HepG2 (cell line): Measurements from ENCODE around the gene LRIG1. TPM values are rescaled to one million over a fixed set of nuclear protein-coding genes. Genes with fewer than 3 reads are reported as not detected.

Experiments used
- ATAC-seq: fragments of 200-7000 bp; cut with Tn5 transposase; 3 replicates; pipeline ENCODE4 v1.9.1; 2020; ENCODE audit warnings: mild to moderate bottlenecking, moderate library complexity
- BruUV-seq: library from RNA; stranded (reverse); fragments of 400-500 nt; replicated peaks from 2 replicates; lab custom pipeline; 2021; lab: Mats Ljungman, UMichigan
- CTCF ChIA-PET: fragments of 300-600 bp; formaldehyde crosslinking; extraction: SDS; loops from one replicate; lab custom pipeline; 2021; ENCODE audit warnings: low total read pairs, inconsistent platforms, low intra/inter-chr PET ratio; lab: Yijun Ruan, JAX
- POLR2A ChIA-PET: fragments of 350-600 bp; sonication (Branson Sonifier 250); formaldehyde crosslinking; loops from one replicate; lab custom pipeline; 2020; ENCODE audit warnings: antibody characterized with exemption, inconsistent platforms; lab: Yijun Ruan, JAX
- DNase-seq: peaks from one replicate; pipeline ENCODE4 v3.0.0-alpha.2; 2015; ENCODE audit warnings: low spot score
- FAIRE-seq: peaks from 3 replicates; lab custom pipeline; 2011; peaks lifted over from hg19 to GRCh38; lab: Jason Lieb, UNC
- H2AFZ ChIP-seq: one replicate; pipeline ENCODE4 v1.6.1; 2011; ENCODE audit warnings: low read length, inconsistent platforms
- H3K27ac ChIP-seq: fragments of 300-600 bp; 3 replicates; pipeline ENCODE4 v1.8.0; 2011; ENCODE audit warnings: mixed run types, mild to moderate bottlenecking, mixed read lengths, low read length, inconsistent platforms; ENCODE audit not compliant: insufficient read depth; ENCODE audit errors: extremely low read length
- H3K27me3 ChIP-seq, 2 experiments: fragments of 200-600 bp in 1 of 2; 2 replicates in 1 of 2; 3 replicates in 1 of 2; pipeline versions ENCODE4 v1.6.0 to v1.8.0; 2011; ENCODE audit warnings: low read length in 2 of 2, mild to moderate bottlenecking in 2 of 2, moderate library complexity in 2 of 2, inconsistent platforms in 1 of 2; ENCODE audit not compliant: insufficient read depth in 2 of 2, control insufficient read depth in 1 of 2
- H3K36me3 ChIP-seq, 2 experiments: fragments of 200-600 bp in 1 of 2; replicated peaks in 1 of 2; 2 replicates in 1 of 2; 3 replicates in 1 of 2; pipeline versions ENCODE4 v1.5.1 to v1.8.0; 2011; ENCODE audit warnings: low read length in 2 of 2, inconsistent platforms in 1 of 2; ENCODE audit not compliant: insufficient read depth in 2 of 2, control insufficient read depth in 1 of 2
- H3K4me1 ChIP-seq: 2 replicates; pipeline ENCODE4 v1.5.1; 2012; ENCODE audit warnings: low read length, inconsistent platforms; ENCODE audit not compliant: insufficient read depth
- H3K4me2 ChIP-seq: 2 replicates; pipeline ENCODE4 v1.6.0; 2011; ENCODE audit warnings: low read depth, low read length, inconsistent platforms
- H3K4me3 ChIP-seq, 3 experiments: fragments of 200-600 bp in 1 of 3; sonication (generic), shearing (Covaris generic) in 1 of 3; replicated peaks in 1 of 3; 2 replicates each; pipeline ENCODE4 v1.5.1; 2011 to 2016; ENCODE audit warnings: low read length in 3 of 3, inconsistent platforms in 2 of 3, low read depth in 2 of 3, mild to moderate bottlenecking in 2 of 3, control low read depth in 1 of 3, mixed read lengths in 1 of 3; ENCODE audit not compliant: insufficient read depth in 1 of 3
- H3K79me2 ChIP-seq: one replicate; pipeline ENCODE4 v1.6.1; 2011; ENCODE audit warnings: low read length, inconsistent platforms; ENCODE audit not compliant: insufficient read depth
- H3K9ac ChIP-seq: 2 replicates; pipeline ENCODE4 v1.6.0; 2011; ENCODE audit warnings: mild to moderate bottlenecking, low read depth, low read length, inconsistent platforms; ENCODE audit not compliant: insufficient read depth
- H3K9me3 ChIP-seq: 2 replicates; pipeline ENCODE4 v1.5.1; 2012; ENCODE audit warnings: mild to moderate bottlenecking, low read length
- H4K20me1 ChIP-seq: 2 replicates; pipeline ENCODE4 v1.6.0; 2011; ENCODE audit warnings: inconsistent platforms, mild to moderate bottlenecking, low read length, moderate library complexity; ENCODE audit not compliant: insufficient read depth
- PTBP1 ChIP-seq: fragments of 200-400 bp; formaldehyde crosslinking; IDR thresholded peaks from 2 replicates; pipeline ENCODE4 v1.6.1; 2018; ENCODE audit warnings: low read length, low read depth; ENCODE audit not compliant: poor library complexity, severe bottlenecking
- SRSF4 ChIP-seq: fragments of 200-400 bp; formaldehyde crosslinking; IDR thresholded peaks from one replicate; pipeline ENCODE4 v1.6.1; 2018; ENCODE audit warnings: mild to moderate bottlenecking, low read depth, low read length, moderate library complexity; ENCODE audit not compliant: poor library complexity, severe bottlenecking
- YEATS4 ChIP-seq: sonication (generic); formaldehyde crosslinking; IDR thresholded peaks from 2 replicates; pipeline ENCODE4 v1.4.0; 2020; ENCODE audit warnings: missing genetic modification reagents, borderline replicate concordance
- ZFP36L2 ChIP-seq: sonication (generic); formaldehyde crosslinking; IDR thresholded peaks from 2 replicates; pipeline ENCODE4 v1.4.0; 2020; ENCODE audit warnings: missing genetic modification reagents
- ZNF160 ChIP-seq: sonication (generic); formaldehyde crosslinking; IDR thresholded peaks from 2 replicates; pipeline ENCODE4 v1.8.0; 2022; ENCODE audit warnings: mild to moderate bottlenecking, inconsistent platforms, missing genetic modification reagents
- ZNF17 ChIP-seq: sonication (generic); formaldehyde crosslinking; IDR thresholded peaks from 2 replicates; pipeline ENCODE4 v1.5.0; 2020; ENCODE audit warnings: mild to moderate bottlenecking, missing genetic modification reagents
- ZNF7 ChIP-seq: IDR thresholded peaks from 2 replicates; pipeline ENCODE4 v1.6.1; 2016; ENCODE audit warnings: missing biosample characterization, missing genetic modification reagents
- ZNF780A ChIP-seq: sonication (generic); formaldehyde crosslinking; IDR thresholded peaks from 2 replicates; pipeline ENCODE4 v1.8.0; 2022; ENCODE audit warnings: mild to moderate bottlenecking, missing genetic modification reagents, moderate library complexity
- WGBS: methylation state at CpG from one replicate; pipeline ENCODE4 v1.1.6; 2017; ENCODE audit warnings: low lambda C conversion rate; 5-methylcytosine and 5-hydroxymethylcytosine counted together
- in situ Hi-C: cut with HindIII; loops from 2 replicates; pipeline ENCODE4 v1.10.0; 2017; ENCODE audit warnings: low pct_unique_long_range_greater_than_20kb; ENCODE audit not compliant: extremely low pct_ligation_motif_present
- intact Hi-C: fragments of 100-400 bp; cut with micrococcal nuclease; formaldehyde crosslinking; loops from one replicate; pipeline ENCODE4 v1.10.0; 2022; ENCODE audit not compliant: unreplicated experiment
- polyA plus RNA-seq, 8 experiments: library from polyadenylated mRNA; depleted of rRNA in 3 of 8; stranded (reverse) in 7 of 8; unstranded in 1 of 8; fragments of >200 nt; fragmentation: Illumina TruSeq in 4 of 8; extraction: Trizol in 4 of 8; gene quantifications; 2 replicates each; pipeline versions ENCODE4 v1.2.1 to v1.2.3, GENCODE V29; 2011 to 2016; ENCODE audit warnings: low read depth in 4 of 8, missing spikeins in 1 of 8, mixed read lengths in 1 of 8; ENCODE audit not compliant: insufficient read depth in 1 of 8
- total RNA-seq, 5 experiments: library from RNA; depleted of rRNA; stranded (reverse); fragments of >200 nt; fragmentation: Illumina TruSeq; extraction: Trizol; gene quantifications; 2 replicates each; pipeline ENCODE4 v1.2.3, GENCODE V29; 2016; ENCODE audit warnings: low read depth in 1 of 5

The LRIG1 gene
- total and polyA plus RNA-seq, 2 of the 13 experiments (the other 11 are each of a cell fraction or from before 2014, with no cell fraction given), result 17.8 to 24.8 TPM

GRCh38 chr3:66536791-66537190 lies 36.0 kb upstream of the LRIG1 start:
- no peak for DNase-seq
- H2AFZ ChIP-seq, result no peak overlapping the region
- no TSS peak for BruUV-seq
- FAIRE-seq, result no peak
- no peaks in the 10 kb centered on the region for H4K20me1 ChIP-seq
- ATAC-seq, result no peak
- POLR2A ChIA-PET, result no interaction called here
- H3K4me2 ChIP-seq, result no peak overlapping the region
- H3K36me3 ChIP-seq, result no peaks in the 10 kb centered on the region
- in situ Hi-C loops (no loop called here), intact Hi-C loops (no loop called here)
- CTCF ChIA-PET, result no interaction called here
- peaks cover 0 to 6% of the 10 kb centered on the region in 2 experiments; a peak in 2 of 5 replicates for H3K27me3 ChIP-seq
- 78% methylated on average over 2 of the region's 2 CpGs for WGBS
- H3K4me3 ChIP-seq, result no peak overlapping the region
- H3K4me1 ChIP-seq, result no peaks in the 10 kb centered on the region
- no peaks in the 10 kb centered on the region for H3K9me3 ChIP-seq
- TF ChIP-seq ZNF7 (CRISPR knock-in tag), result peak; percentile 53; the same call in 1 of the 2 replicates
- TF ChIP-seq PTBP1, result no peak
- no peaks in the 10 kb centered on the region for H3K79me2 ChIP-seq
- no peak overlapping the region for H3K9ac ChIP-seq
- H3K27ac ChIP-seq, result no peak overlapping the region

- TF ChIP-seq ZFP36L2 (no peak), ZNF780A (CRISPR knock-in tag) (no peak), YEATS4 (no peak), ZNF160 (no peak), SRSF4 (no peak), ZNF17 (CRISPR knock-in tag) (no peak)
- no peak overlapping the region for H3K9ac ChIP-seq
- WGBS, result 17% methylated on average over 6 of the region's 6 CpGs
- H3K4me3 ChIP-seq, result no peak overlapping the region
- H3K9me3 ChIP-seq, result no peaks in the 10 kb centered on the region
- H3K4me2 ChIP-seq, result no peak overlapping the region
- H3K4me1 ChIP-seq, result no peaks in the 10 kb centered on the region
- POLR2A ChIA-PET, result no interaction called here
- BruUV-seq, result no TSS peak
- in situ Hi-C loops, result no loop called here
- intact Hi-C loops, result no loop called here
- no peaks in the 10 kb centered on the region for H4K20me1 ChIP-seq
- FAIRE-seq (no peak), DNase-seq (no peak), ATAC-seq (no peak)
- no peaks in the 10 kb centered on the region for H3K79me2 ChIP-seq
- H2AFZ ChIP-seq, result no peak overlapping the region
- peaks cover 0 to 6% of the 10 kb centered on the region in 2 experiments; a peak in 2 of 5 replicates for H3K27me3 ChIP-seq
- H3K36me3 ChIP-seq, result no peaks in the 10 kb centered on the region
- no peak overlapping the region for H3K27ac ChIP-seq
- CTCF ChIA-PET, result no interaction called here
These were observed 33.6 kb upstream of the LRIG1 start for GRCh38 chr3:66534304-66534845.
